ENCODE measurements around the gene DMRTC2. TPM values are rescaled to one million over a fixed set of nuclear protein-coding genes. Genes with fewer than 3 reads are reported as not detected.
A peak's percentile ranks its signal among the peaks of the same experiment; 100 is the strongest.

The DMRTC2 gene
- total and polyA plus RNA-seq, 2 of the 13 experiments (the other 11 are each of a cell fraction or from before 2014, with no cell fraction given), result not detected

GRCh38 chr19:41893899-41894298 lies 49.1 kb downstream of the DMRTC2 start:
- POLR2A ChIA-PET, result interaction anchor here (1.1 kb wide), 1 partner anchor 34 kb away, joined by 3 read pairs; the partner anchor contains the start of gene RPS19
- H3K4me2 ChIP-seq (ENCODE audit: low read depth, low read length), result no peak overlapping the region
- H3K79me2 ChIP-seq (ENCODE audit: insufficient read depth, low read length), result no peaks in the 10 kb centered on the region
- no peaks in the 10 kb centered on the region for H4K20me1 ChIP-seq (ENCODE audit: insufficient read depth, low read length)
- DNase-seq (ENCODE audit: low spot score) (peak; percentile 59), ATAC-seq (peak; percentile 59), FAIRE-seq (peak; percentile 42)
- no TSS peak for BruUV-seq (replicated peaks)
- H3K4me1 ChIP-seq (ENCODE audit: insufficient read depth, low read length), result peaks cover 5% of the 10 kb centered on the region
- no peak overlapping the region for H2AFZ ChIP-seq (ENCODE audit: low read length)
- CTCF ChIA-PET (ENCODE audit: low intra/inter-chr PET ratio, low total read pairs), result no interaction called here
- H3K4me3 ChIP-seq (replicated peaks in 1 of 3; ENCODE audit: insufficient read depth in 1 of 3, low read depth in 2 of 3, low read length in 3 of 3), result no peak overlapping the region
- H3K36me3 ChIP-seq (replicated peaks in 1 of 2; ENCODE audit: control insufficient read depth in 1 of 2, insufficient read depth in 2 of 2, low read length in 2 of 2), result peaks cover 19 to 31% of the 10 kb centered on the region in 2 experiments
- H3K27ac ChIP-seq (ENCODE audit: extremely low read length, insufficient read depth, low read length), result no peak overlapping the region
- WGBS (ENCODE audit: low lambda C conversion rate), result 0% methylated on average over 1 of the region's 6 CpGs
- no peaks in the 10 kb centered on the region for H3K27me3 ChIP-seq (ENCODE audit: control insufficient read depth in 1 of 2, insufficient read depth in 2 of 2, low read length in 2 of 2)
- H3K9me3 ChIP-seq (ENCODE audit: low read length), result no peaks in the 10 kb centered on the region
- H3K9ac ChIP-seq (ENCODE audit: insufficient read depth, low read depth, low read length), result no peak overlapping the region
- intact Hi-C loops (cut with micrococcal nuclease; ENCODE audit: unreplicated experiment), result no loop called here
- in situ Hi-C loops (cut with HindIII; ENCODE audit: extremely low pct_ligation_motif_present, low pct_unique_long_range_greater_than_20kb), result no loop called here
- TF ChIP-seq POLR2G (IDR thresholded peaks at IDR 0.05; ENCODE audit: low read depth, low read length) (no peak), SMARCC2 (IDR thresholded peaks at IDR 0.05) (no peak), ARID4A (CRISPR knock-in tag; IDR thresholded peaks at IDR 0.05; ENCODE audit: borderline replicate concordance) (peak; percentile 22; the same call in 1 of the 2 replicates), TBX2 (CRISPR knock-in tag; IDR thresholded peaks at IDR 0.05; ENCODE audit: borderline replicate concordance) (peak; percentile 47; the same call in 1 of the 2 replicates), FUBP1 (CRISPR knock-in tag; IDR thresholded peaks at IDR 0.05; ENCODE audit: borderline replicate concordance) (no peak), HNF4G (IDR thresholded peaks at IDR 0.05; ENCODE audit: borderline replicate concordance, low read depth, low read length) (peak; percentile 26; the same call in 1 of the 2 replicates), HNF4G (CRISPR knock-in tag; IDR thresholded peaks at IDR 0.05; ENCODE audit: borderline replicate concordance, low read depth) (no peak), THAP11 (CRISPR knock-in tag; IDR thresholded peaks at IDR 0.05) (no peak), MYPOP (CRISPR knock-in tag; IDR thresholded peaks at IDR 0.05) (no peak), ZNF687 (CRISPR knock-in tag; IDR thresholded peaks at IDR 0.05) (peak; percentile 54), GABPA (IDR thresholded peaks at IDR 0.05; ENCODE audit: low read depth, low read length) (peak; percentile 21; the same call in 1 of the 2 replicates), GABPA (CRISPR knock-in tag; IDR thresholded peaks at IDR 0.05; ENCODE audit: low read depth) (peak; percentile 77), NFE2L1 (CRISPR knock-in tag; IDR thresholded peaks at IDR 0.05; ENCODE audit: borderline replicate concordance) (no peak)
